Cortex of kidney (tissue), 1 donor: ENCODE data around the gene BGN.

Source experiments
- DNase-seq: peaks from one replicate; lab custom pipeline; 2025; lab: John Stamatoyannopoulos, UW

The BGN gene

DNA sequence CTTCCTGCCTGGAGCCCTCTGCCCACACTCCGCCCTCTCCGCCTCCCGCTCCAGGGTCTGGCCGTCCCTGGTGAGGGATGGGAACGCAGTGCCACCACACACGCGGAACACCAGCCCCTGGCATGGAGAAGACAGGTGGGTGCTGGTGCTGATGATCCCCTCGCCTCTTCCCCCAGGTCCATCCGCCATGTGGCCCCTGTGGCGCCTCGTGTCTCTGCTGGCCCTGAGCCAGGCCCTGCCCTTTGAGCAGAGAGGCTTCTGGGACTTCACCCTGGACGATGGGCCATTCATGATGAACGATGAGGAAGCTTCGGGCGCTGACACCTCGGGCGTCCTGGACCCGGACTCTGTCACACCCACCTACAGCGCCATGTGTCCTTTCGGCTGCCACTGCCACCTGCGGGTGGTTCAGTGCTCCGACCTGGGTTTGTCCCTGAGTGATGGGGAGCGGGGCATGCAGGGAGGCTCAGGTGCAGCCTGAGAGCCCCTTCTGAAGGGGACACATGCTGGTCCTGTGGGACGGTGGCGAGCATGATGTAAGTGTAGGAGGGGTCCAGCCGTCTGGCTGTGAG is 9.8 kb downstream of the BGN start:
- no peak for DNase-seq

DNA sequence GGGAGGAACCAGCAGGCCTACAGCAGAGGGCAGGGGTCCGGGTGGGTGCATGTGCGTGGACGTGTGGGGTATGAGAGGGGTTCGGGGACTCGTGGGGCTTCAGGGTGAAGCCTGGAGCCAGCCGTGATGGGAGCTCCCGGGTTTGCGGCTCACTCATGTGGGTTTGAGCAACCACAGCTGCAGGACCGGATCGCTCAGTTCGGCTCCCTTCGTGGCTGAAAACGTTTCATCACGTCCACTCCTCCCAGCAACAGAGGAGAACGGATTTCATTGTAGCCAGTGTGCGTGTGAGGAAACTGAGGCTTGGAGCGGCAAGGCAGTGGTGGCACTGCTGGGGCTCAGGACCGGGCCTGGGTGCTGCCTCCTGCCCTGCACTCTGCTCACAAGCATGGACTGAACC is 10.6 kb downstream of the BGN start:
- DNase-seq: no peak

DNA sequence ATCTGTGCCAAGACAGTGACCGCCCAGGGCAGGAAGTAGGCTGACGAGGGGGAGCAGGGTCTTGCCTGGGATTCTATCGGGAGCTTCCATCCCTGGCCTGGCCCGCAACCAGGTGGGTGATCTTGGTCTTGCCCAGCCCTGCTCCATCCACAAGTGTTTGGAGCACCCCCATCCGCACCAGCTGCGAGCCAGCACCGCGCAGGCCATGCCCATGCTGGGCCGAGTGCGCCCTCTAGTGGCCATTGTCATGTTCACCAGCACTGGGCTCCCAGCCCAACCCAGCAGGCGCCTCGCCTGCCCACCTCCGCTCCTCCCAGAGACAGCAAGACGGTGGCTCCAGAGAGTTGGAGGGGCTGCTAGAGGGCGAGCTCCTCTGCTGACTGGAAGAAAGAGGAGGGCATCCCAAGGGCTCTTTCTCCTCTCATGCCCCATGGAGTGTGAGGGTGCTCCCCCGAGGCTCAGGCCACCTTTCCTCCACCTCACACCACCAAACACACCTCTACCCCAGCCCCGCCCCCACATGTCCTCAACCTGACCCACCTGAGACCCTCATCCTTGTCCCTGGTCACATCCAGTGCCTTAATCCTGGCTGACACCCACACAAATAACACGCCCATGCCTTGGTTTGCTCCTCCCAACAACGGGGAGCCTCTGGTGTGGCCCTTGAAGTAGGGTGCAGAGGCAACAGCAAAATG is 12.9 kb downstream of the BGN start:
- DNase-seq: no peak

DNA sequence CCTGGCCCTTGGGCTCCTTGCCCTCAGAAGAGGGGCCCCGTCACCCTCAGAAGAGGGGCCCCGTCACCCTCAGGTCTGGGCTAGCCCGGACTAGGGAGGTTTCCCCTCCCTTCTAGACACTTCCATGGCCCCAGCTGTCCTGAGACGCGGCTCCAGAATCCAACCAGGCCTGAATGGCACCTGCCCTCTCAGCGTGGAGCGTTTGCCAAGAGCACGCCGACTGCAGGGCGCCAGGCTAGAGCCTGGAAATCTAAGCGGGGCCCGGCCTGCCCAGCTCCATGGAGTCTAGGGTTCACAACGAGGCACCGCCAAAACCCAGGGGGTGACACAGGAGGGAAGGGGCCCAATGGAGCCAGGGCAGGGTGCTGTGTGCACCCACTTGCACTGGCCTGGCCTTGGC is 14.8 kb downstream of the BGN start:
- no peak for DNase-seq

DNA sequence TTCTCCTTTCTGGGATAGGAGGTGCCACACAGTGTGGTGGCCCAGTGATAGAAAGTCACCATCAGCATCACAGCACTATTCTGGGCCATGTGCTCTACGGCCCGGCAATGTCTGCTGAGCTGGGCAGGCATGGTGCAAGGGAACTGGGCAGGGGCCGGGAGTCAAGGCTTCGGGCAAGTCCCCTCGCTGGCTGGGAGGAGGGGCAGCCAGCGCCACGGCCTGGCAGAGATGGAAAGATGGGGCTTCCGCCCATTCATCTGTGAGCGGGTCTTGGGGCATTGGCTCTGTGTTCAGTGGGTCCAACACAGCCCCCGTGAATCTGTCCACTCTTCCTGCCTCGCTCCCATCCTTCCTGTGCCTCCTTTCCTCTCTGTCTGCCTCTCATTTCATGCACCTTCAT is 15.6 kb downstream of the BGN start:
- DNase-seq: no peak

DNA sequence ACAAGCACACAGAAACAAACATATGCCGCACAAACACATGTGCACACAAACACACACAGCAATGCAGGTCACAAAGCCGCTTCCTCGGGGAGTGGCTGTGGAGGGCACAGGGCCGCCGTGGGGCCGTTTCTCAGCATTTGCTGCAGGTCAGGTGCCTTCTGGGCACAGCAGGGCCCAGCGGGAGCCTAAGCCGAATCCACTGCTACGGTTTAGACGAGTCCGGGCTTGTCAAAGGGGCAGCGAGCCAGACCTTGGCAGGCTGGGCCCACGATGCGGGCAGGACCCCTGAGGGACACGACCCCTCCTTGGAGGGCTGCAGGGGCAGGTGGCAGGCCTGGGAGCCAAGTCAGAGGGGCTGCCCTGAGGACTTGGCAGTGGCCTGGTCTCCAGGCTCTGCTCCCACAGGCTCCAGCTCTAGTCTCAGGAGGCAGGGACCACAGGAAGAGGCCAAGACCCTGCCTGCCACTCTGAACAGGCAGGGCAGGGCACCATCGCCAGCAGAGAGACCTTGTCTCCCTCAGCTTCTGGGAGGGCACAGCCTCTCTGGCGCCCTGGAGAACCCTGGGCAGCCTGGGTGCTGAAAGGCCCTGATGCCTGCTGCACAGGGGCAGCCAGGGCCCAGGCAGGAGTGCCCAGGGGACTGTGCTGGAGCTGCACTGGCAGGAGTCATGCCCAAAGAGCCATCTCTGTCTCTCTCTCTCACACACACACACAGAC is 17.2 kb downstream of the BGN start:
- DNase-seq: no peak

DNA sequence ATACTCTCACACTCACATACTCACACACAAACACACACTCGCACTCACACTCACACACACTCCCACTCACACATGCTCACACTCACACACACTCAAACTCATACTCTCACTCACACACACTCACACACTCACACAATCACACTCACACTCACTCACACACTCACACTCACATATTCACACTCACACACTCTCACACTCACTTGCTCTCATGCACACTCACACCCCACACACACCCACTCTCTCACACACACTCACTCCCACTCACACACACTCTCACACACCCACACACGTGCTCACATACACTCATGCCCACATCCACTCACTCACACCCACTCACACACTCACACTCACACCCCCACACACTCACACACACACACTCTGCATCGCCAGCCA is 17.7 kb downstream of the BGN start:
- no peak for DNase-seq

DNA sequence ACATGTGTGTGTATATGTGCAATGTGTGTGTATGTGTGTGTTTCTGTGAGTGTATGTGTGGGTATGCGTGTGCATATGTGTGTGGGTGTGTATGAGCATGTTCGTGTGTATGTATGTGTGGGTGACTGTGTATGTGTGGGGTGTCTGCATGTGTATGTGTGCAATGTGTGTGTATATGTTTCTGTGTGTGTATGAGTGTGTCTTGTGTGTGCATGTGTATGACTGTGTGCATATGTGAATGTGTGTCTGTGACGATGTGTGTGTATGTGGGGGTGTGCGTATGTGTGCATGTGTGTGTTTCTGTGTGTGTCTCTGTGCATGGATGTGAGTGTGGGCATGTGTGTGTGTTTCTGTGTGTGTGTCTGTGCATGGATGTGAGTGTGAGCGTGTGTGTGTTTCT is 18.5 kb downstream of the BGN start:
- DNase-seq: no peak

DNA sequence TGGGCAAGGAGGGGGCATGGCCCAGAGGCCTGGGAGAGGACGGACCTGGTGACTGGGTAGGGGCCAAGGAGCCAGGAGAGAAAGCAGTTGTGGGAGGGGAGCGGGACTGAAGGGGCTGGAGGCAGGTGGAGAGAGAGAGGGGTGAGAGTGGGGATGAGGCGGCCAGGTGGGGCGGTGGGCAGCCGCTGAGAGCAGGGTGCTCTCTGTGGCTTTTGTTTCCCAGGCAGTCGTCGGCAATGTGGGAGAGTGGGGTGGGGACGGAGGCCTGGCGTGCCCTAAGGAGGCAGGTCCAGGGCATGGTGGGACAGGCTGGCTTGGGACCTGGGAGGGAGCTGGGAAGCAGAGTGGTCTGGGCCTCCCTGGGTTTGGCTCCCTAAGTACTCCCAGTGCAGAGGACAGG is 19.5 kb downstream of the BGN start:
- DNase-seq: no peak

DNA sequence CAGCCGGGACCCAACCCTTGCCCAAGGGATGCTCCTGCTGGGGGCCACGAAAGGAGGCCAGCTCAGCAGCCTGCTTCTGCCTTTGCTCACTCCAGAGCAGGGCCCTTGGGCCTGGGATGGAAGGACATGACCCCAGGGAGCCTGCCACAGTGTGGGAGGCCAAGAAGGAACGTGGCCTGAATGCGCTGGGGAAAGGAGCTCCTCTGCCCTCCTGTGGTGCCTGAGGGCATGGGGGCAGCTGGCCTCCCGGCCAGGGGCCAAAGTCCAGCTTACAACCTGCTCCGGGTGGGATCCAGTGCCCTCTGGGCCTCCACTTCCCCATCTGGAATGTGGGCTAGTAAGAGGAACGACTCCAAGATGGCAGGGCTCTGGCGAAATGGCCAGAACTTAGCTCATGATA is 20.7 kb downstream of the BGN start:
- no peak for DNase-seq

DNA sequence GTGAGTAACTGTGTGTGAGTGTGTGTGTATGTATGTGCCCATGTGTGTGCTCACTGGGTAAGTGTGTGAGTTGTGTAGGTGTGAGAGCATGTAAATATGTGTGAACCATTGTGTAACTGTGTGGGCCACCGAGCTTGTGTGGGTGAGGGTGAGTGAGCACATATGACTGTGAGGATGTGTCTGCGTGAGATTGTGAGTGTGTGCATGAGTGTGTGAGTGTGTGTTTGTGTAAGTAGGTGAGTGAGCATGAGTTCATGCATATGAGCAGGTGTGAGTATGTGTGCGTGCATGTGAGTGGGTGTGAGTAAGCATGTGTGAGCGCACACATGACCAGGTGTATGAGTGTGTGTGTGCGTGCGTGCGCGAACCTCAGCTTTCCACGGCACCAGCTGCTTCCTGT is 21.3 kb downstream of the BGN start:
- DNase-seq: no peak

DNA sequence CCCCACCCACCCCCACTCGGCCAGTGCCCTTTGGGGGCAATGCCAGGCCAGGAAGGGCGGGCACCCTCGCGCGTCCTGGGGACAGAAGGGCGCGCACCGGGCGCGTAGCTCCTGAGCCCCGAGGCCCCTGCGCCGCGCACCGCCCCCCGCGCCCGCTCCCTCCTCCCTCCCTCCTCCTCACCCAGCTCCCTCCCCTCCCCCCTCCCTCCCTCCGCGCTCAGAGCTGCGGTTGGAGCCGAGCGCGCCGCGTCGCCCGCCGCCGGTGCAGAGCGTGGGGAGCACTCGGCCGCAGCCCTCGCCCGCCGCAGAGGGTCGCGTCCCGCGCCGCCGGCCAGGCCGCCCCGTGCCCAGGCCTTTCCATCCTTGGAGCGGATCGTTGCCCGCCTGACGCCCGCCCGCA is 22.6 kb downstream of the BGN start, which contains the start of gene ATP2B3:
Gene ATP2B3 (plus strand): TSS at position 220 of the 400 bp plus-strand sequence. CDS start 18,606 bp downstream, outside the sequence.
- DNase-seq: no peak

DNA sequence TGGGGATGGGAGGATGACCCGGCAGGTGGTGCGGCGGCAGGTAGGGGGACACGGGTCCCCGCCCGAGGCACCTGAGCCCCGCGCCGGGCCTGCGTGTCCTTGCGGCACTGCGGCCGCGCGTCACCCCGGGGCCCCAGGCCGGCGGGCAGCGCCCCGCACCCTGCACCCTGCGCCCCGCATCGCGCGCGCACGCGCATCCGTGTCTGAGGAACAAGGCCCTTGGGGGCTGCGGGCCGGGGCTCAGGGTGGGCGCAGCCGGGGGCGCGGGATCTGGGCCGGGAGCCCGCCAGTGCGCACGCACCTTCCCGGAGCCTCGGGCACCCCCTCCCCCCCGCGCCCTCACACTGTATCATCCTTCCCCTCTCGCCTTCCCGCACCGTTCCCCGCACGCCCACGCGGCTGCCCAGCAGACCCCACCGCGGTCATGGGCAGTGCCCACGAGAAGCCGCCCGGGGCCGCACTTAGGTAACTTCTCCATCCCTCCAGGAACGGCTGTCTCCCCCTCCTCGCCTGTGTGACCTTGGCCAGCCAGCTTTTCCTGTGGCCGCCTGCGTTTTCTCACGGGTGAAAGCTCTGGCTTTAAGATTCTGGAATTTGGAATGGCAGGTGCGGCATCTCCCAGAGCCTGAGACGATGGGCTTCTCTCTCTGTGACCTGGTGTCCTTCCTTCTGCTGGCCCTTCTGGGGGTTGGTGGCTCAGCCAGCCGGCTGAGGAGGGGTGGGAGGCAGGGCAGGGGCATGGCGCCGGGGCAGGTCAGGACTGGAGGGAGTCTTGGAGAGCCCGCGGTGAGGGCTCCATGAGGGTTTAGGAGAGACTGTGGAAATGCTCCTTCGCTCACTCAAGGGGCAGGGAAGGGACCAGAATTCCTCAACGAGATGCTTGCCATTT is 23.4 kb downstream of the BGN start:
- no peak for DNase-seq

DNA sequence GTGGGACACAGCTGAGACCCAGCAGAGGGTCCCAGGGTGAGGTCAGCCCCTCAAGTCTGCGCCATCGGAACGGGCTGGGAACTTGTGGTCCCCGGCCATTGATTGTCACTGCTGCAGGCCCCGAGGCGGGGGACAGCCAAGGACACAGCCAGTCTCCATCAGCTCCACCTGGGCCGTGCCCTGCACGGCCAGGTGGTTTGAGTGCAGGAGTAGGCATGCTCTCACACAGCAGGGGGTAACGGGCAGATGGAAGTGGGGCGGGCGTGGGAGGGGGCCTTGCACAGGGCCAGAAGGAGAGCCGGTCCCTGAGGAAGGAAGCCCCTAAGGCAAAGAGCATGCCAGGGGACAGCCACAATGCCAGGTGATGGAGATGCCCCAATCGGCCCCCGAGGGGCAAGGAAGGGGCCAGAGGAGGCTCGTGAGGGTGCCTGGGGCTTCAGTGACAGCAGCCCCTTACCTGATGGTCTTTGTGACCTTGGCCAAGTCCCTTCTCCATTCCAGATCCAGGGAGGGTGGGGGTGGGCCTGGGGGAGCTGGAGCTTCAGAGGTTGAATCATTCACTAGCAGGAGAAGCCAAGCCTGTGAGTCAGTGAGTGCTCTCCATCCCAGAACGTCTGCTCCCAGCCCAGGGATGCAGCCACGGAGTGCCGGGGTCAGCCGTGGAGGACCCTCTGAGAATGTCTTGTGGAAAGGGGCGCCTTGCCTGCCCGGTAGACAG is 24.9 kb downstream of the BGN start:
- DNase-seq: no peak

DNA sequence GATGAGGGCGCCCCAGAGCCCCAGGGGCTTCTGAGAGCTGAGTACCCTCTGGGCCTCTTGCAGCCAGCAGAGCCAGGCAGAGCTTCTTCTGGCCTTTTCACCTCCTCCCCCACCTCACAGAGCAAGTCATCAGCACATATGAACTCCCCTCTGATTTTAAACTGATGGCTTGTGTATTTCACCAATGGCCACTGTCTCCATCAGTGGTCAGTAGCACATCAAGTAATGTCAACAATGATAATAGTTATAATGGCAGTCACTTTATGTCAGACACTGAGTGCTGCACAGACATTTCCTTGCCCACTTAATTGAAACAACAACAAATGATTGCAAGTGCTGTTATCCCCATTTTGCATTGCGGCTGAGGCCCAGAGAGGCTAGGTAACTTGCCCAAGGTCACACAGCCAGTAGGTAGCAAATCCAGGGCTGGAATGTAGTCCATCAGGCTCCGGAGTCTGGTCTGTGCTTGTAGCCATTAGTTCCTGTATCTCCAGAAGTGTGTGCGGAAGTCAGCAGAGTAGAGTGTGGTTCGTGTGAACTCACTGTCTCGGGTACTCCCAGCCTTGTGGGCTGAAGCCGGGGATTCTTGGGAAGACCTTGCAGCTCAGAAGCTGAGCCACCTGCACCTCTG is 25.6 kb downstream of the BGN start:
- DNase-seq: no peak

DNA sequence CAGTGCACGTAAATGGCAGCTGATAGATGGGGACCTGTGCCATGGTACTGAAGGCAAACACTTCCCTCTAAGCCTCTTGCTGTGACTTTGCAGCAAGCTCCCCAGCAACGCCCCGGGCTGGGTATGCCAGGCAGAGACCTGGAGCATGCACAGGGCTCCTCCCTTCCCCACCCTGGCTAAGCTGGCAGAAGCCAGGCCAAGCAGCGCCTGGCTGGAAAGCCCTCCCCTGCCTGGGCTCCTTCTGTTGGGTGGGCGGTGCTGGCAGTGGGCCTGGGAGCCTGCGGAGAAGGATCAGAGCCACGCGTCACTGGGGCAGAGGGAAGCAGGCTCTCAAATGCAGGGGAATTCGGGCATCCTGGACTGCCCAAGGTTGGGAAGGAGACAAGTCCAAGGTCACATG is 26.3 kb downstream of the BGN start:
- DNase-seq: no peak

DNA sequence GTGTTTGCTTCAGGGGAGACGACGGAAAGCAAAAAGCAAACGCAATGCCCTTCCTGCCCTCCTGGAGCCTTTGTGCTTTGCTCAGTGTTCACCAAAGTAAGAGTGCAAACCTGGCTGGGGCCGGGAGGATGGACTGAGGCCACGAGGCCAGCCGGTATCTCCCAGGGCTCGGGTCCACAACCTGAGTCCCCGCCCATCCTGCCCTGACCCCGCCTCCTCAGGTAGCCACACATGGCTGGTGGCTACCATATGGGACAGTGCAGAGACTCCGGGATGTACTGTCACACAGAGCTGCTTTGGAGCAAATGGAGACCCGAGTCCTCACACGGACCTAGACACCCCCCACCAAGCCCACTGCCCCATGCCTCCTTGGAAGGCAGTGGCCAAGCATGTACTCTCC is 27.5 kb downstream of the BGN start:
- DNase-seq: no peak

DNA sequence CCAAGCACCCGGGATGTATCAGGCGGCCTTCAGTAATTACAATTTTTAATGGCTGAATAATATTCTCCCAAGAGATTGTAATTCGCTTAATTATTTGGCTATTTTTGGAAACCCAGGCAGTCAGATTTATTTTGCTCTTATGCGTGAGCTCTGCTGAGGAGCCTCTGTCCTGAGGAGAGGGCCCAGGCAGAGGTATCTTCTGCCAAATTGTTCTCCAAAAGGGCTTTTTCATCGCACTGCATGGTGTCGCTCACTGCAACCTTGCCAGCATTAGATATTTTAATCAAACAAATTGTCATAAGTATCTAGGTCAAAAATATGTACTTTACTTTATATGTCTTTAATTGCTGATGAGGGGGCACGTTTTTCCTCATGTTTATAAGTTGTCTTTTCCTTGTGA is 28.5 kb downstream of the BGN start:
- DNase-seq: no peak

DNA sequence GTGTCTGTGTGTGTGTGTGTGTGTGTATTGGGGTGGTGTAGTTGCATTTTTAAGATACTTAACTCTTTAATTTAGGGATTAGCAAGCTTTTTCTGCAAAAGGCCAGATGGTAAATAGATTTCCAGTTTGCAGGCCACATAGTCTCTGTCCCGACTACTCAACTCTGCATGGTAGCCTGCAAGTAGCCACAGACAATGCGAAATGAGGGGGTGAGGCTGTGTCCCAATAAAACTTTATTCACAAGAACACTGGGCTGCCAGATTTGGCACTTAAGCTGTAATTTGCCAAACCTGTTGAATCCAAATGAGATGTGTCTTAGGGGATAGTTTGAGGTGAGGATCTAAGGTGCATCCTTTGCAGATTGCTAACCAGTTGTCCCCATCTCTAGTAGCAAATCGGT is 29.5 kb downstream of the BGN start:
- no peak for DNase-seq

DNA sequence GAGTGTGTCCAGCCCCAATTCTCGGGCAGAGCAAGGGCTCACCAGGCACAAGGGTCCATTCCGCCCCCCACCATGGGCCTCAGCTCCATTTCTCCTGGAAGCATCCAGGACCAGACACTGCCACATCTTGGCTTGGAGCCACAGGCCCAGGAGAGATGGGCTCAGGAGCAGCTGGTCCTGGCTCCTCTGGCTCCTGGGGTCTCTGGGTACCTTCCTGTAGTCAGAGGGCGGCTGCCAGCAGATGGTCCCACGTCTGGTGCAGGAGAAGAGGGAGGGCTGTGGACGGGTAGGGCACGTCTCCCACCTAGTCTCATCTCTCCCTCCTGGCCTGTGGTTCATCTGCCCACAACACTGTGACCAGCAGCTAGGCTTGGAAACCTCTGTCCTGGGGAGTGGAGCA is 30.7 kb downstream of the BGN start:
- no peak for DNase-seq

DNA sequence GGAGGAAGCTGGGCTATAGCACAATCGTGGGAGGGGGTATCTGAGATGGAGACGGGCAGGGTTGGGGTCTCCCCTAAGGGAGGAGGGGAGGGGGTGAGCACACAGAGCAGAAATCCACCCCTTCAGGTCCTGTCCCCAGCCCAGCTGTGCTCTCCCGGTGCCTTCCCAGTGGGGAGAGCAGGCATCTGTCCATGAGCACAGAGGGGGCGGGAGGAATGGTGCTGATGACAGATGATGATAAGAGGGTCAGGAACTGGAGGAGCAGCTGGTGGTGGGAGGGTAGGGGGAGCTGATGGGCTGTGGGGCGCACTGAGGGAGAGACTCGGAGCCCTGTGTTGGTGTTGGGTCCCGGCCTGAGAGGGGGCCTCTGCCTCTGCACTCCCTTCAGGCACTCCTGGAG is 31.3 kb downstream of the BGN start:
- no peak for DNase-seq
